HepG2 (cell line): ENCODE data around the gene ARHGAP15. TPM values are rescaled to one million over a fixed set of nuclear protein-coding genes. Genes with fewer than 3 reads are reported as not detected.

Source experiments
- ATAC-seq: fragments of 200-7000 bp; cut with Tn5 transposase; 3 replicates; pipeline ENCODE4 v1.9.1; 2020; ENCODE audit warnings: mild to moderate bottlenecking, moderate library complexity
- BruUV-seq: library from RNA; stranded (reverse); fragments of 400-500 nt; replicated peaks from 2 replicates; lab custom pipeline; 2021; lab: Mats Ljungman, UMichigan
- CTCF ChIA-PET: fragments of 300-600 bp; formaldehyde crosslinking; extraction: SDS; loops from one replicate; lab custom pipeline; 2021; ENCODE audit warnings: low total read pairs, inconsistent platforms, low intra/inter-chr PET ratio; lab: Yijun Ruan, JAX
- POLR2A ChIA-PET: fragments of 350-600 bp; sonication (Branson Sonifier 250); formaldehyde crosslinking; loops from one replicate; lab custom pipeline; 2020; ENCODE audit warnings: antibody characterized with exemption, inconsistent platforms; lab: Yijun Ruan, JAX
- DNase-seq: peaks from one replicate; pipeline ENCODE4 v3.0.0-alpha.2; 2015; ENCODE audit warnings: low spot score
- FAIRE-seq: peaks from 3 replicates; lab custom pipeline; 2011; peaks lifted over from hg19 to GRCh38; lab: Jason Lieb, UNC
- H2AFZ ChIP-seq: one replicate; pipeline ENCODE4 v1.6.1; 2011; ENCODE audit warnings: low read length, inconsistent platforms
- H3K27ac ChIP-seq: fragments of 300-600 bp; 3 replicates; pipeline ENCODE4 v1.8.0; 2011; ENCODE audit warnings: mixed run types, mild to moderate bottlenecking, mixed read lengths, low read length, inconsistent platforms; ENCODE audit not compliant: insufficient read depth; ENCODE audit errors: extremely low read length
- H3K27me3 ChIP-seq, 2 experiments: fragments of 200-600 bp in 1 of 2; 2 replicates in 1 of 2; 3 replicates in 1 of 2; pipeline versions ENCODE4 v1.6.0 to v1.8.0; 2011; ENCODE audit warnings: low read length in 2 of 2, mild to moderate bottlenecking in 2 of 2, moderate library complexity in 2 of 2, inconsistent platforms in 1 of 2; ENCODE audit not compliant: insufficient read depth in 2 of 2, control insufficient read depth in 1 of 2
- H3K36me3 ChIP-seq, 2 experiments: fragments of 200-600 bp in 1 of 2; replicated peaks in 1 of 2; 2 replicates in 1 of 2; 3 replicates in 1 of 2; pipeline versions ENCODE4 v1.5.1 to v1.8.0; 2011; ENCODE audit warnings: low read length in 2 of 2, inconsistent platforms in 1 of 2; ENCODE audit not compliant: insufficient read depth in 2 of 2, control insufficient read depth in 1 of 2
- H3K4me1 ChIP-seq: 2 replicates; pipeline ENCODE4 v1.5.1; 2012; ENCODE audit warnings: low read length, inconsistent platforms; ENCODE audit not compliant: insufficient read depth
- H3K4me2 ChIP-seq: 2 replicates; pipeline ENCODE4 v1.6.0; 2011; ENCODE audit warnings: low read depth, low read length, inconsistent platforms
- H3K4me3 ChIP-seq, 3 experiments: fragments of 200-600 bp in 1 of 3; sonication (generic), shearing (Covaris generic) in 1 of 3; replicated peaks in 1 of 3; 2 replicates each; pipeline ENCODE4 v1.5.1; 2011 to 2016; ENCODE audit warnings: low read length in 3 of 3, inconsistent platforms in 2 of 3, low read depth in 2 of 3, mild to moderate bottlenecking in 2 of 3, control low read depth in 1 of 3, mixed read lengths in 1 of 3; ENCODE audit not compliant: insufficient read depth in 1 of 3
- H3K79me2 ChIP-seq: one replicate; pipeline ENCODE4 v1.6.1; 2011; ENCODE audit warnings: low read length, inconsistent platforms; ENCODE audit not compliant: insufficient read depth
- H3K9ac ChIP-seq: 2 replicates; pipeline ENCODE4 v1.6.0; 2011; ENCODE audit warnings: mild to moderate bottlenecking, low read depth, low read length, inconsistent platforms; ENCODE audit not compliant: insufficient read depth
- H3K9me3 ChIP-seq: 2 replicates; pipeline ENCODE4 v1.5.1; 2012; ENCODE audit warnings: mild to moderate bottlenecking, low read length
- H4K20me1 ChIP-seq: 2 replicates; pipeline ENCODE4 v1.6.0; 2011; ENCODE audit warnings: inconsistent platforms, mild to moderate bottlenecking, low read length, moderate library complexity; ENCODE audit not compliant: insufficient read depth
- ATF7 ChIP-seq, 2 experiments: fragments of 450-650 bp in 1 of 2; sonication (generic) in 1 of 2; formaldehyde crosslinking in 1 of 2; IDR thresholded peaks; 2 replicates each; pipeline versions ENCODE4 v1.4.0 to v1.6.1; 2016 to 2020; ENCODE audit warnings: antibody characterized with exemption in 1 of 2, mild to moderate bottlenecking in 1 of 2, missing genetic modification reagents in 1 of 2
- CREB1 ChIP-seq, 2 experiments: fragments of 450-650 bp in 1 of 2; IDR thresholded peaks; 2 replicates each; pipeline ENCODE4 v1.6.1; 2016 to 2017; ENCODE audit warnings: control low read depth in 1 of 2, mild to moderate bottlenecking in 1 of 2, missing compliant biosample characterization in 1 of 2, missing genetic modification characterization in 1 of 2
- HOXD1 ChIP-seq: sonication (generic); formaldehyde crosslinking; IDR thresholded peaks from 2 replicates; pipeline ENCODE4 v1.5.0; 2020; ENCODE audit warnings: missing genetic modification reagents
- MEIS2 ChIP-seq: sonication (generic); formaldehyde crosslinking; IDR thresholded peaks from 2 replicates; pipeline ENCODE4 v1.9.0; 2021; ENCODE audit warnings: mild to moderate bottlenecking, missing genetic modification reagents
- SRSF4 ChIP-seq: fragments of 200-400 bp; formaldehyde crosslinking; IDR thresholded peaks from one replicate; pipeline ENCODE4 v1.6.1; 2018; ENCODE audit warnings: mild to moderate bottlenecking, low read depth, low read length, moderate library complexity; ENCODE audit not compliant: poor library complexity, severe bottlenecking
- ZNF101 ChIP-seq: sonication (generic); formaldehyde crosslinking; IDR thresholded peaks from 2 replicates; pipeline ENCODE4 v1.4.0; 2020; ENCODE audit warnings: mild to moderate bottlenecking, low read depth, missing genetic modification reagents, borderline replicate concordance
- ZNF552 ChIP-seq: sonication (generic); formaldehyde crosslinking; IDR thresholded peaks from 2 replicates; pipeline ENCODE4 v1.9.0; 2022; ENCODE audit warnings: missing genetic modification reagents, mild to moderate bottlenecking, borderline replicate concordance
- WGBS: methylation state at CpG from one replicate; pipeline ENCODE4 v1.1.6; 2017; ENCODE audit warnings: low lambda C conversion rate; 5-methylcytosine and 5-hydroxymethylcytosine counted together
- in situ Hi-C: cut with HindIII; loops from 2 replicates; pipeline ENCODE4 v1.10.0; 2017; ENCODE audit warnings: low pct_unique_long_range_greater_than_20kb; ENCODE audit not compliant: extremely low pct_ligation_motif_present
- intact Hi-C: fragments of 100-400 bp; cut with micrococcal nuclease; formaldehyde crosslinking; loops from one replicate; pipeline ENCODE4 v1.10.0; 2022; ENCODE audit not compliant: unreplicated experiment
- polyA plus RNA-seq, 8 experiments: library from polyadenylated mRNA; depleted of rRNA in 3 of 8; stranded (reverse) in 7 of 8; unstranded in 1 of 8; fragments of >200 nt; fragmentation: Illumina TruSeq in 4 of 8; extraction: Trizol in 4 of 8; gene quantifications; 2 replicates each; pipeline versions ENCODE4 v1.2.1 to v1.2.3, GENCODE V29; 2011 to 2016; ENCODE audit warnings: low read depth in 4 of 8, missing spikeins in 1 of 8, mixed read lengths in 1 of 8; ENCODE audit not compliant: insufficient read depth in 1 of 8
- total RNA-seq, 5 experiments: library from RNA; depleted of rRNA; stranded (reverse); fragments of >200 nt; fragmentation: Illumina TruSeq; extraction: Trizol; gene quantifications; 2 replicates each; pipeline ENCODE4 v1.2.3, GENCODE V29; 2016; ENCODE audit warnings: low read depth in 1 of 5

The ARHGAP15 gene
- total and polyA plus RNA-seq, 2 of the 13 experiments (the other 11 are each of a cell fraction or from before 2014, with no cell fraction given): 0.04 TPM; not detected in 1

DNA sequence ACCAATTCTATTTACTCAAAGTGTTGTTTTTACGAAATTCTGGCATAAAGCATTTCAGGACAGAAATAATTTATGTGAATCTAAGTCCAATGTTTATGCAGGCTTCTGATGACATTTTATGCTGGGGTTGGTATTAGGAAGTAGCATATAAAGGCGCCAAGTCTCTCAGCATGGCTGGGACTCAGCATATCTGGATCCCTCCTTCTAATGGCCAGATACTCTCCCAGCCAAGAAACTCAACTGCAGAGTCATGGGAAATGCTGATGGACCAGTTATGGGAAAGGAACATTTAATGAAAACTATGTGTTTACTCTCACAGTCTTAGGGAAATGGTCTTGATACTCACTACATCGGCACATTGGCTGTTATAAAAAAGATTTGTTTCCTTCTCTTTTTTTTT is 392.2 kb downstream of the ARHGAP15 start (continued):
- TF ChIP-seq ZNF101 (no peak), ZNF552 (no peak), SRSF4 (no peak)

DNA sequence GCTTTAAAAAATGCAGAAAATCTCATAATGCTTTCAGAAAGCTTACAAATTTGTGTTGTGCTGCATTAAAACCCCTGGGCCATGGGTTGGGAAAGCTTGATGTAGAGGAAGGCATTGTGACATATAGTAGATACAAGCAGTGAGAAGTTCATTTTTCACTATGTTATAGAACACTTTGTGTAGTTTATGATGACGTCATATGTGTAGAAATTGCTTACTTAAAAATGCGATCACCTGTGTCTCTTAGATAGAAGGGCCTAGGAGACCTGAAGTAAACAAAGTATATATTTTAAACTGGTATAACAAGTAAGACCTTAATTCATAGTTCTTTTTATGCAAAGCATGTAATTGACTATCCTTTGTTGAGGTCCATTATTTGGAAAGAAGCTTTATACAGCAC is 393.5 kb downstream of the ARHGAP15 start:
- no peak overlapping the region for H2AFZ ChIP-seq
- intact Hi-C loops: no loop called here
- in situ Hi-C loops: no loop called here
- H3K9me3 ChIP-seq: no peaks in the 10 kb centered on the region
- ATAC-seq (no peak), FAIRE-seq (no peak), DNase-seq (no peak)
- ChIA-PET CTCF (no interaction called here), POLR2A (no interaction called here)
- 36% methylated on average over 2 of the region's 2 CpGs for WGBS
- H4K20me1 ChIP-seq: no peaks in the 10 kb centered on the region
- H3K27me3 ChIP-seq: no peaks in the 10 kb centered on the region
- no peak overlapping the region for H3K4me2 ChIP-seq
- H3K4me3 ChIP-seq: no peak overlapping the region
- H3K9ac ChIP-seq: no peak overlapping the region
- H3K4me1 ChIP-seq: no peaks in the 10 kb centered on the region
- H3K79me2 ChIP-seq: no peaks in the 10 kb centered on the region
- no peak overlapping the region for H3K27ac ChIP-seq
- TF ChIP-seq ATF7 (IDR thresholded peaks at IDR 0.05) (peak; percentile 99), ATF7 (CRISPR knock-in tag; IDR thresholded peaks at IDR 0.05) (no peak), CREB1 (IDR thresholded peaks at IDR 0.05) (peak; percentile 98), CREB1 (CRISPR knock-in tag; IDR thresholded peaks at IDR 0.05) (no peak), MEIS2 (CRISPR knock-in tag) (no peak)
- no TSS peak for BruUV-seq
- no peaks in the 10 kb centered on the region for H3K36me3 ChIP-seq

GRCh38 chr2:143524119-143524553 is 394.9 kb downstream of the ARHGAP15 start:
- H3K9me3 ChIP-seq: no peaks in the 10 kb centered on the region
- FAIRE-seq (no peak), ATAC-seq (no peak)
- ChIA-PET POLR2A (no interaction called here), CTCF (no interaction called here)
- no peaks in the 10 kb centered on the region for H3K27me3 ChIP-seq
- no peaks in the 10 kb centered on the region for H4K20me1 ChIP-seq
- no peak overlapping the region for H3K4me2 ChIP-seq
- H2AFZ ChIP-seq: no peak overlapping the region
- intact Hi-C loops: no loop called here
- H3K4me1 ChIP-seq: no peaks in the 10 kb centered on the region
- no peak overlapping the region for H3K4me3 ChIP-seq
- H3K36me3 ChIP-seq: no peaks in the 10 kb centered on the region
- TF ChIP-seq HOXD1: no peak
- TF ChIP-seq, all 625 proteins: peak for 0
- DNase-seq: no peak
- no peaks in the 10 kb centered on the region for H3K79me2 ChIP-seq
- in situ Hi-C loops: no loop called here
- whole genome bisulfite sequencing: 14% methylated on average over 2 of the region's 2 CpGs
- H3K27ac ChIP-seq: no peak overlapping the region
- no TSS peak for BruUV-seq
- H3K9ac ChIP-seq: no peak overlapping the region
